HuH-7 (cell line): ENCODE results near the gene FAM111A.

ENCODE experiments used
- DNase-seq: peaks from one replicate; pipeline ENCODE4 v3.0.0; 2011; ENCODE audit warnings: low spot score

FAM111A gene

GRCh38 chr11:59200423-59200746, 57.7 kb downstream of the FAM111A start:
- DNase-seq: no peak

- peak; percentile 21 for DNase-seq
Measured at GRCh38 chr11:59201353-59201752, 58.7 kb downstream of the FAM111A start.
